Measurements from ENCODE around the gene KMT5B. TPM values are rescaled to one million over a fixed set of nuclear protein-coding genes. Genes with fewer than 3 reads are reported as not detected.

The KMT5B gene
- total and polyA plus RNA-seq, 10 of the 15 experiments (the other 5 are each of a cell fraction or from before 2014, with no cell fraction given) = 4.7 to 21.8 (median 18.0) TPM

GRCh38 chr11:68143310-68143689, 69.8 kb downstream of the KMT5B start:
- Histone ChIP-seq H3K27ac (ENCODE audit: control insufficient read depth, insufficient read depth) (no peak overlapping the region), H3K27me3 (replicated peaks in 1 of 2; ENCODE audit: control insufficient read depth in 2 of 2, insufficient read depth in 2 of 2, low read length in 1 of 2) (no peaks in the 10 kb centered on the region), H2AFZ (ENCODE audit: control insufficient read depth, low read depth, low read length) (no peak overlapping the region), H3K79me2 (ENCODE audit: control insufficient read depth, insufficient read depth, low read length) (no peaks in the 10 kb centered on the region), H3K4me3 (no peak overlapping the region), H3K4me1 (ENCODE audit: control insufficient read depth, insufficient read depth, low read length) (peaks cover 8% of the 10 kb centered on the region), H3K9ac (ENCODE audit: control insufficient read depth, insufficient read depth, low read length) (no peak overlapping the region), H4K20me1 (ENCODE audit: control insufficient read depth, insufficient read depth) (no peaks in the 10 kb centered on the region), H3K4me2 (ENCODE audit: control insufficient read depth, insufficient read depth) (no peak overlapping the region), H3K36me3 (ENCODE audit: control insufficient read depth in 2 of 2, insufficient read depth in 2 of 2, low read length in 1 of 2) (no peaks in the 10 kb centered on the region), H3K9me3 (replicated peaks; ENCODE audit: control insufficient read depth, insufficient read depth, low read length) (no peaks in the 10 kb centered on the region)
- ChIA-PET SMC1A (ENCODE audit: uncharacterized antibody, unreplicated experiment) (no interaction called here), CTCF (no interaction called here), POLR2A (no interaction called here), RAD21 (ENCODE audit: unreplicated experiment) (no interaction called here)
- DNase-seq (ENCODE audit: low read depth, low spot score) (no peak), FAIRE-seq (no peak), ATAC-seq (no peak)
- intact Hi-C loops (cut with micrococcal nuclease; ENCODE audit: unreplicated experiment) = no loop called here
- TF ChIP-seq POU2F2 (IDR thresholded peaks at IDR 0.05; ENCODE audit: borderline replicate concordance, low read depth, low read length) (no peak), LARP7 (IDR thresholded peaks at IDR 0.05) (no peak), STAT1 (conservative IDR thresholded peaks at IDR 0.05) (no peak), CBX5 (IDR thresholded peaks at IDR 0.05; ENCODE audit: low read depth) (no peak), ASH2L (IDR thresholded peaks at IDR 0.05; ENCODE audit: borderline replicate concordance, low read depth) (no peak), RAD51 (IDR thresholded peaks at IDR 0.05) (no peak), ZSCAN29 (IDR thresholded peaks at IDR 0.05) (no peak), CBX3 (IDR thresholded peaks at IDR 0.05; ENCODE audit: borderline replicate concordance, low read depth) (no peak), HDAC6 (IDR thresholded peaks at IDR 0.05; ENCODE audit: unreplicated experiment) (no peak), SRF (IDR thresholded peaks at IDR 0.05; ENCODE audit: low read depth in 2 of 2, low read length in 2 of 2) (no peak), NR2C1 (IDR thresholded peaks at IDR 0.05) (no peak), ESRRA (IDR thresholded peaks at IDR 0.05; ENCODE audit: low read length) (no peak)
- TF ChIP-seq, protein P1, sequence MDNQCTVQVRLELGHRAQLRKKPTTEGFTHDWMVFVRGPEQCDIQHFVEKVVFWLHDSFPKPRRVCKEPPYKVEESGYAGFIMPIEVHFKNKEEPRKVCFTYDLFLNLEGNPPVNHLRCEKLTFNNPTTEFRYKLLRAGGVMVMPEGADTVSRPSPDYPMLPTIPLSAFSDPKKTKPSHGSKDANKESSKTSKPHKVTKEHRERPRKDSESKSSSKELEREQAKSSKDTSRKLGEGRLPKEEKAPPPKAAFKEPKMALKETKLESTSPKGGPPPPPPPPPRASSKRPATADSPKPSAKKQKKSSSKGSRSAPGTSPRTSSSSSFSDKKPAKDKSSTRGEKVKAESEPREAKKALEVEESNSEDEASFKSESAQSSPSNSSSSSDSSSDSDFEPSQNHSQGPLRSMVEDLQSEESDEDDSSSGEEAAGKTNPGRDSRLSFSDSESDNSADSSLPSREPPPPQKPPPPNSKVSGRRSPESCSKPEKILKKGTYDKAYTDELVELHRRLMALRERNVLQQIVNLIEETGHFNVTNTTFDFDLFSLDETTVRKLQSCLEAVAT (IDR thresholded peaks at IDR 0.05) = no peak
- TF ChIP-seq, protein P2, sequence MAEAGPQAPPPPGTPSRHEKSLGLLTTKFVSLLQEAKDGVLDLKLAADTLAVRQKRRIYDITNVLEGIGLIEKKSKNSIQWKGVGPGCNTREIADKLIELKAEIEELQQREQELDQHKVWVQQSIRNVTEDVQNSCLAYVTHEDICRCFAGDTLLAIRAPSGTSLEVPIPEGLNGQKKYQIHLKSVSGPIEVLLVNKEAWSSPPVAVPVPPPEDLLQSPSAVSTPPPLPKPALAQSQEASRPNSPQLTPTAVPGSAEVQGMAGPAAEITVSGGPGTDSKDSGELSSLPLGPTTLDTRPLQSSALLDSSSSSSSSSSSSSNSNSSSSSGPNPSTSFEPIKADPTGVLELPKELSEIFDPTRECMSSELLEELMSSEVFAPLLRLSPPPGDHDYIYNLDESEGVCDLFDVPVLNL (IDR thresholded peaks at IDR 0.05; ENCODE audit: low read depth, low read length) = no peak
- TF ChIP-seq, protein P3, sequence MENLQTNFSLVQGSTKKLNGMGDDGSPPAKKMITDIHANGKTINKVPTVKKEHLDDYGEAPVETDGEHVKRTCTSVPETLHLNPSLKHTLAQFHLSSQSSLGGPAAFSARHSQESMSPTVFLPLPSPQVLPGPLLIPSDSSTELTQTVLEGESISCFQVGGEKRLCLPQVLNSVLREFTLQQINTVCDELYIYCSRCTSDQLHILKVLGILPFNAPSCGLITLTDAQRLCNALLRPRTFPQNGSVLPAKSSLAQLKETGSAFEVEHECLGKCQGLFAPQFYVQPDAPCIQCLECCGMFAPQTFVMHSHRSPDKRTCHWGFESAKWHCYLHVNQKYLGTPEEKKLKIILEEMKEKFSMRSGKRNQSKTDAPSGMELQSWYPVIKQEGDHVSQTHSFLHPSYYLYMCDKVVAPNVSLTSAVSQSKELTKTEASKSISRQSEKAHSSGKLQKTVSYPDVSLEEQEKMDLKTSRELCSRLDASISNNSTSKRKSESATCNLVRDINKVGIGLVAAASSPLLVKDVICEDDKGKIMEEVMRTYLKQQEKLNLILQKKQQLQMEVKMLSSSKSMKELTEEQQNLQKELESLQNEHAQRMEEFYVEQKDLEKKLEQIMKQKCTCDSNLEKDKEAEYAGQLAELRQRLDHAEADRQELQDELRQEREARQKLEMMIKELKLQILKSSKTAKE (IDR thresholded peaks at IDR 0.05; ENCODE audit: low read depth, poor library complexity, severe bottlenecking) = no peak
- in situ Hi-C loops (cut with MboI) = no loop called here
- WGBS (ENCODE audit: insufficient coverage, insufficient replicate concordance, low lambda C conversion rate, missing lambda C conversion rate) = 96% methylated on average over 4 of the region's 4 CpGs
- BruUV-seq (replicated peaks) = no TSS peak
